Measurements from ENCODE around the gene CTNNA1.

Gene CTNNA1

GRCh38 chr5:138850865-138851435 lies 97.7 kb downstream of the CTNNA1 start:
- Mint-ChIP-seq H3K9me3 (no peaks in the 10 kb centered on the region), H3K4me1 (ENCODE audit: low read depth) (peaks cover 12% of the 10 kb centered on the region), H3K36me3 (ENCODE audit: low read depth) (no peaks in the 10 kb centered on the region), H3K27me3 (no peaks in the 10 kb centered on the region), H3K4me3 (no peak overlapping the region), H3K27ac (no peak overlapping the region)
- no peak for DNase-seq

GRCh38 chr5:138853132-138853531 lies 99.9 kb downstream of the CTNNA1 start:
- Mint-ChIP-seq H3K27me3 (no peaks in the 10 kb centered on the region), H3K9me3 (no peaks in the 10 kb centered on the region), H3K4me3 (no peak overlapping the region), H3K36me3 (ENCODE audit: low read depth) (no peaks in the 10 kb centered on the region), H3K27ac (no peak overlapping the region), H3K4me1 (ENCODE audit: low read depth) (peaks cover 12% of the 10 kb centered on the region)
- DNase-seq, result no peak

GRCh38 chr5:138867011-138867410 lies 113.8 kb downstream of the CTNNA1 start:
- Mint-ChIP-seq H3K4me3 (no peak overlapping the region), H3K36me3 (ENCODE audit: low read depth) (peaks cover 7% of the 10 kb centered on the region), H3K4me1 (ENCODE audit: low read depth) (peaks cover 21% of the 10 kb centered on the region), H3K27me3 (peaks cover 29% of the 10 kb centered on the region), H3K9me3 (peaks cover 9% of the 10 kb centered on the region), H3K27ac (no peak overlapping the region)
- no peak for DNase-seq

- Mint-ChIP-seq H3K27ac (no peak overlapping the region), H3K9me3 (no peaks in the 10 kb centered on the region), H3K4me3 (no peak overlapping the region), H3K27me3 (peaks cover 40% of the 10 kb centered on the region), H3K4me1 (ENCODE audit: low read depth) (peaks cover 25% of the 10 kb centered on the region), H3K36me3 (ENCODE audit: low read depth) (peaks cover 2% of the 10 kb centered on the region)
- DNase-seq, result no peak
These were observed 115.8 kb downstream of the CTNNA1 start for GRCh38 chr5:138869038-138869437.

- Mint-ChIP-seq H3K9me3 (no peaks in the 10 kb centered on the region), H3K4me3 (peak overlapping the region; percentile 55), H3K27me3 (peaks cover 38% of the 10 kb centered on the region), H3K4me1 (ENCODE audit: low read depth) (peaks cover 25% of the 10 kb centered on the region), H3K36me3 (ENCODE audit: low read depth) (peaks cover 2% of the 10 kb centered on the region), H3K27ac (peak overlapping the region; percentile 82)
- no peak for DNase-seq
These were observed 116.7 kb downstream of the CTNNA1 start for GRCh38 chr5:138869763-138870500.

GRCh38 chr5:138870611-138871010 lies 117.4 kb downstream of the CTNNA1 start:
- Mint-ChIP-seq H3K4me1 (ENCODE audit: low read depth) (peaks cover 25% of the 10 kb centered on the region), H3K27ac (no peak overlapping the region), H3K27me3 (peaks cover 36% of the 10 kb centered on the region), H3K4me3 (no peak overlapping the region), H3K9me3 (no peaks in the 10 kb centered on the region), H3K36me3 (ENCODE audit: low read depth) (no peaks in the 10 kb centered on the region)
- no peak for DNase-seq

- peaks cover 25% of the 10 kb centered on the region for H3K4me1 Mint-ChIP-seq (ENCODE audit: low read depth)
- H3K27ac Mint-ChIP-seq, result no peak overlapping the region
- no peaks in the 10 kb centered on the region for H3K9me3 Mint-ChIP-seq
- peaks cover 33% of the 10 kb centered on the region for H3K27me3 Mint-ChIP-seq
- H3K4me3 Mint-ChIP-seq, result no peak overlapping the region
- no peaks in the 10 kb centered on the region for H3K36me3 Mint-ChIP-seq (ENCODE audit: low read depth)
- no peak for DNase-seq
These were observed 119.7 kb downstream of the CTNNA1 start for GRCh38 chr5:138872841-138873465.

GRCh38 chr5:138873466-138874221 lies 120.4 kb downstream of the CTNNA1 start:
- Mint-ChIP-seq H3K9me3 (no peaks in the 10 kb centered on the region), H3K36me3 (ENCODE audit: low read depth) (no peaks in the 10 kb centered on the region), H3K4me3 (no peak overlapping the region), H3K27me3 (peaks cover 33% of the 10 kb centered on the region), H3K4me1 (ENCODE audit: low read depth) (peaks cover 25% of the 10 kb centered on the region), H3K27ac (no peak overlapping the region)
- DNase-seq, result no peak

GRCh38 chr5:138874241-138874640 lies 121.0 kb downstream of the CTNNA1 start:
- no peaks in the 10 kb centered on the region for H3K36me3 Mint-ChIP-seq (ENCODE audit: low read depth)
- DNase-seq, result no peak
- H3K4me3 Mint-ChIP-seq, result no peak overlapping the region
- peaks cover 25% of the 10 kb centered on the region for H3K4me1 Mint-ChIP-seq (ENCODE audit: low read depth)
- H3K27ac Mint-ChIP-seq, result no peak overlapping the region
- H3K27me3 Mint-ChIP-seq, result peaks cover 33% of the 10 kb centered on the region
- H3K9me3 Mint-ChIP-seq, result no peaks in the 10 kb centered on the region

- Mint-ChIP-seq H3K27me3 (peaks cover 33% of the 10 kb centered on the region), H3K4me1 (ENCODE audit: low read depth) (peaks cover 19% of the 10 kb centered on the region), H3K4me3 (no peak within 1 kb of the TSS), H3K27ac (no peak within 1 kb of the TSS), H3K36me3 (ENCODE audit: low read depth) (no peaks in the 10 kb centered on the region), H3K9me3 (no peaks in the 10 kb centered on the region)
- no peak for DNase-seq
These were observed 121.7 kb downstream of the CTNNA1 start, which contains the start of gene LRRTM2 for GRCh38 chr5:138874771-138875551. Gene LRRTM2, minus strand, starts transcription at chr5:138875335. Its CDS starts 424 bp downstream, at chr5:138874911.

- H3K9me3 Mint-ChIP-seq, result no peaks in the 10 kb centered on the region
These were observed 122.3 kb downstream of the CTNNA1 start for GRCh38 chr5:138875552-138875875.

GRCh38 chr5:138875946-138876345 lies 122.7 kb downstream of the CTNNA1 start:
- no peak for DNase-seq
- no peak overlapping the region for H3K4me3 Mint-ChIP-seq
- peaks cover 29% of the 10 kb centered on the region for H3K27me3 Mint-ChIP-seq
- H3K9me3 Mint-ChIP-seq, result no peaks in the 10 kb centered on the region
- H3K4me1 Mint-ChIP-seq (ENCODE audit: low read depth), result peaks cover 11% of the 10 kb centered on the region
- H3K27ac Mint-ChIP-seq, result no peak overlapping the region
- H3K36me3 Mint-ChIP-seq (ENCODE audit: low read depth), result no peaks in the 10 kb centered on the region

More at GRCh38 chr5:138875552-138875875, 122.3 kb downstream of the CTNNA1 start:
- no peak overlapping the region for H3K4me3 Mint-ChIP-seq
- H3K27ac Mint-ChIP-seq, result no peak overlapping the region
- no peaks in the 10 kb centered on the region for H3K36me3 Mint-ChIP-seq (ENCODE audit: low read depth)
- H3K4me1 Mint-ChIP-seq (ENCODE audit: low read depth), result peaks cover 15% of the 10 kb centered on the region
- H3K27me3 Mint-ChIP-seq, result peaks cover 32% of the 10 kb centered on the region
- DNase-seq, result no peak

GRCh38 chr5:138876811-138877210 lies 123.6 kb downstream of the CTNNA1 start:
- Mint-ChIP-seq H3K4me1 (ENCODE audit: low read depth) (peaks cover 5% of the 10 kb centered on the region), H3K27me3 (peaks cover 23% of the 10 kb centered on the region), H3K4me3 (no peak overlapping the region), H3K36me3 (ENCODE audit: low read depth) (no peaks in the 10 kb centered on the region), H3K9me3 (no peaks in the 10 kb centered on the region), H3K27ac (no peak overlapping the region)
- DNase-seq, result no peak
